HG02973 (cell line): ENCODE measurements around the gene WNK2.
"Not testable (repeated sequence)": the region's sequence is repeated elsewhere in the genome, so short reads cannot be mapped to it uniquely, and the experiment has no call there.

ENCODE experiments used
- ATAC-seq: cut with Tn5 transposase; IDR thresholded peaks from one replicate; pipeline ENCODE4 v1.9.1; 2021; ENCODE audit warnings: moderate library complexity; ENCODE audit not compliant: unreplicated experiment

Gene WNK2

GRCh38 chr9:93235300-93235960, 51.5 kb downstream of the WNK2 start:
- no peak for ATAC-seq

GRCh38 chr9:93236541-93237206, 52.7 kb downstream of the WNK2 start:
- ATAC-seq: no peak

- ATAC-seq: no peak
Observed at GRCh38 chr9:93237540-93237939, 53.6 kb downstream of the WNK2 start.

GRCh38 chr9:93238953-93239925, 55.3 kb downstream of the WNK2 start:
- ATAC-seq: no peak

GRCh38 chr9:93240891-93241334, 57.0 kb downstream of the WNK2 start:
- ATAC-seq: no peak

- no peak for ATAC-seq
Observed at GRCh38 chr9:93243112-93243511, 59.2 kb downstream of the WNK2 start.

- no peak for ATAC-seq
Observed at GRCh38 chr9:93244101-93244500, 60.2 kb downstream of the WNK2 start.

- no peak for ATAC-seq
Observed at GRCh38 chr9:93244510-93245436, 60.8 kb downstream of the WNK2 start.

- ATAC-seq: no peak
Observed at GRCh38 chr9:93245437-93245970, 61.6 kb downstream of the WNK2 start.

- ATAC-seq: no peak
Observed at GRCh38 chr9:93246111-93246510, 62.2 kb downstream of the WNK2 start.

GRCh38 chr9:93246526-93246925, 62.6 kb downstream of the WNK2 start:
- ATAC-seq: no peak

GRCh38 chr9:93247099-93247865, 63.3 kb downstream of the WNK2 start:
- ATAC-seq: no peak

- no peak for ATAC-seq
Observed at GRCh38 chr9:93247892-93248291, 64.0 kb downstream of the WNK2 start.

GRCh38 chr9:93248386-93249040, 64.6 kb downstream of the WNK2 start:
- ATAC-seq: no peak

- no peak for ATAC-seq
Observed at GRCh38 chr9:93250185-93250584, 66.2 kb downstream of the WNK2 start.

GRCh38 chr9:93251309-93251708, 67.4 kb downstream of the WNK2 start:
- ATAC-seq: not testable (repeated sequence)

GRCh38 chr9:93252116-93252780, 68.3 kb downstream of the WNK2 start:
- ATAC-seq: no peak

GRCh38 chr9:93252781-93253530, 69.0 kb downstream of the WNK2 start:
- no peak for ATAC-seq
